ENCODE data around the gene DNAJC15.

Gene DNAJC15

GRCh38 chr13:43054803-43055802 is 31.7 kb downstream of the DNAJC15 start (continued):
- TF ChIP-seq FEZF1 (tag by site-specific recombination; IDR thresholded peaks at IDR 0.05) (peak; percentile 88), ZBTB7A (tag by site-specific recombination; IDR thresholded peaks at IDR 0.05; ENCODE audit: low read depth) (no peak), ZIC2 (tag by site-specific recombination; IDR thresholded peaks at IDR 0.05) (peak; percentile 96), EGR2 (tag by site-specific recombination; IDR thresholded peaks at IDR 0.05; ENCODE audit: low read depth) (peak; percentile 25), ELK4 (IDR thresholded peaks at IDR 0.05; ENCODE audit: borderline replicate concordance, low read depth, low read length) (no peak), HIC1 (tag by site-specific recombination; IDR thresholded peaks at IDR 0.05) (no peak), OVOL3 (tag by site-specific recombination; IDR thresholded peaks at IDR 0.05) (no peak), GFI1B (tag by site-specific recombination; IDR thresholded peaks at IDR 0.05) (peak; percentile 97), ZNF132 (tag by site-specific recombination; IDR thresholded peaks at IDR 0.05; ENCODE audit: borderline replicate concordance) (no peak), REST (tag by site-specific recombination; IDR thresholded peaks at IDR 0.05) (no peak), ZNF645 (tag by site-specific recombination; IDR thresholded peaks at IDR 0.05) (no peak), HOXA7 (CRISPR knock-in tag; IDR thresholded peaks at IDR 0.05; ENCODE audit: borderline replicate concordance) (no peak), ZNF777 (tag by site-specific recombination; IDR thresholded peaks at IDR 0.05; ENCODE audit: borderline replicate concordance) (no peak), ZNF37A (tag by site-specific recombination; IDR thresholded peaks at IDR 0.05) (no peak), ZNF23 (tag by site-specific recombination; IDR thresholded peaks at IDR 0.05; ENCODE audit: borderline replicate concordance) (no peak), GLI4 (tag by site-specific recombination; IDR thresholded peaks at IDR 0.05) (no peak), ZNF548 (tag by site-specific recombination; IDR thresholded peaks at IDR 0.05) (no peak), SCRT1 (tag by site-specific recombination; IDR thresholded peaks at IDR 0.05; ENCODE audit: borderline replicate concordance) (no peak), ZNF654 (tag by site-specific recombination; IDR thresholded peaks at IDR 0.05; ENCODE audit: low read depth) (no peak), KLF8 (tag by site-specific recombination; IDR thresholded peaks at IDR 0.05) (no peak), BCL11B (tag by site-specific recombination; IDR thresholded peaks at IDR 0.05; ENCODE audit: low read depth) (peak; percentile 69; the same call in 1 of the 2 replicates), ZNF561 (tag by site-specific recombination; IDR thresholded peaks at IDR 0.05; ENCODE audit: borderline replicate concordance) (no peak; the same call in 1 of the 2 replicates), ZNF843 (tag by site-specific recombination; IDR thresholded peaks at IDR 0.05) (peak; percentile 76), ZNF530 (tag by site-specific recombination; IDR thresholded peaks at IDR 0.05; ENCODE audit: low read depth) (no peak), ZNF350 (tag by site-specific recombination; IDR thresholded peaks at IDR 0.05) (no peak), TRIM28 (IDR thresholded peaks at IDR 0.05; ENCODE audit: borderline replicate concordance, low read length) (no peak), YY2 (tag by site-specific recombination; IDR thresholded peaks at IDR 0.05) (no peak), ZSCAN16 (tag by site-specific recombination; IDR thresholded peaks at IDR 0.05) (no peak), ZNF560 (tag by site-specific recombination; IDR thresholded peaks at IDR 0.05; ENCODE audit: borderline replicate concordance) (no peak), KLF9 (tag by site-specific recombination; IDR thresholded peaks at IDR 0.05; ENCODE audit: low read depth) (no peak), KLF10 (tag by site-specific recombination; IDR thresholded peaks at IDR 0.05) (0 out of 2 replicates have a peak, but pooled peaks have one; percentile 62)

Measured in HEK293 (cell line).